Measurements from ENCODE around the gene NHLH1. TPM values are rescaled to one million over a fixed set of nuclear protein-coding genes. Genes with fewer than 3 reads are reported as not detected.

The NHLH1 gene
- total and polyA plus RNA-seq, 2 donors (not counting 3 experiments of a cell fraction or from before 2014, with no cell fraction given): 0.46 TPM

- Histone ChIP-seq H3K4me1 (ENCODE audit: control insufficient read depth, extremely low read depth, insufficient read depth, low read length) (no peaks in the 10 kb centered on the region), H3K4me2 (ENCODE audit: insufficient read depth, low read length) (no peak overlapping the region), H2AFZ (ENCODE audit: low read depth, low read length) (no peak overlapping the region), H3K9me1 (replicated peaks; ENCODE audit: control insufficient read depth, extremely low read depth, insufficient read depth, low read length) (no peaks in the 10 kb centered on the region), H3K9ac (replicated peaks; ENCODE audit: extremely low read depth, insufficient read depth, low read length) (no peak overlapping the region), H3K27ac (ENCODE audit: insufficient read depth, low read depth, low read length) (no peak overlapping the region), H3K36me3 (ENCODE audit: control insufficient read depth in 2 of 2, extremely low read depth in 1 of 2, insufficient read depth in 2 of 2, low read length in 2 of 2) (peaks cover 37 to 68% of the 10 kb centered on the region in 2 experiments), H3K9me3 (replicated peaks; ENCODE audit: control insufficient read depth, insufficient read depth, low read length) (no peaks in the 10 kb centered on the region), H4K20me1 (replicated peaks; ENCODE audit: control insufficient read depth, extremely low read depth, insufficient read depth, low read length) (no peaks in the 10 kb centered on the region), H3K27me3 (ENCODE audit: control insufficient read depth in 2 of 2, insufficient read depth in 2 of 2, low read length in 2 of 2) (no peaks in the 10 kb centered on the region), H3K79me2 (ENCODE audit: control insufficient read depth, insufficient read depth, low read length) (no peaks in the 10 kb centered on the region), H3K4me3 (replicated peaks in 1 of 3; ENCODE audit: insufficient read depth in 1 of 3, low read depth in 1 of 3, low read length in 3 of 3) (no peak overlapping the region)
- BruUV-seq (replicated peaks): no TSS peak
- ChIA-PET POLR2A (interaction anchor here (0.8 kb wide), 1 partner anchor 11 kb away, joined by 3 read pairs; no protein-coding TSS in a partner anchor), CTCF (interaction anchor here (1.0 to 8.9 kb wide), 6 partner anchors 9 to 68 kb away, joined by 3 to 100 read pairs (median 5); no protein-coding TSS in a partner anchor)
- TF ChIP-seq GATA2 (IDR thresholded peaks at IDR 0.05; ENCODE audit: insufficient read depth, insufficient read length, low read depth, low read length): no peak
- TF ChIP-seq EZH2 (IDR thresholded peaks at IDR 0.05; ENCODE audit: borderline replicate concordance, low read depth, low read length, severe bottlenecking): no peak
- no peak for TF ChIP-seq FOS (IDR thresholded peaks at IDR 0.05; ENCODE audit: borderline replicate concordance, insufficient read depth, low read length)
- no peak for TF ChIP-seq JUN (IDR thresholded peaks at IDR 0.05; ENCODE audit: borderline replicate concordance, insufficient read depth, insufficient read length, low read depth)
- no peak for TF ChIP-seq MAX (IDR thresholded peaks at IDR 0.05; ENCODE audit: insufficient read depth, insufficient read length)
- TF ChIP-seq, protein P1, sequence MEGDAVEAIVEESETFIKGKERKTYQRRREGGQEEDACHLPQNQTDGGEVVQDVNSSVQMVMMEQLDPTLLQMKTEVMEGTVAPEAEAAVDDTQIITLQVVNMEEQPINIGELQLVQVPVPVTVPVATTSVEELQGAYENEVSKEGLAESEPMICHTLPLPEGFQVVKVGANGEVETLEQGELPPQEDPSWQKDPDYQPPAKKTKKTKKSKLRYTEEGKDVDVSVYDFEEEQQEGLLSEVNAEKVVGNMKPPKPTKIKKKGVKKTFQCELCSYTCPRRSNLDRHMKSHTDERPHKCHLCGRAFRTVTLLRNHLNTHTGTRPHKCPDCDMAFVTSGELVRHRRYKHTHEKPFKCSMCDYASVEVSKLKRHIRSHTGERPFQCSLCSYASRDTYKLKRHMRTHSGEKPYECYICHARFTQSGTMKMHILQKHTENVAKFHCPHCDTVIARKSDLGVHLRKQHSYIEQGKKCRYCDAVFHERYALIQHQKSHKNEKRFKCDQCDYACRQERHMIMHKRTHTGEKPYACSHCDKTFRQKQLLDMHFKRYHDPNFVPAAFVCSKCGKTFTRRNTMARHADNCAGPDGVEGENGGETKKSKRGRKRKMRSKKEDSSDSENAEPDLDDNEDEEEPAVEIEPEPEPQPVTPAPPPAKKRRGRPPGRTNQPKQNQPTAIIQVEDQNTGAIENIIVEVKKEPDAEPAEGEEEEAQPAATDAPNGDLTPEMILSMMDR (IDR thresholded peaks at IDR 0.05; ENCODE audit: extremely low read depth in 1 of 2, insufficient read depth in 1 of 2, low read depth in 1 of 2, low read length in 2 of 2): no peak
- no peak for TF ChIP-seq POLR2AphosphoS5 (IDR thresholded peaks at IDR 0.05; ENCODE audit: insufficient read depth, low read depth, low read length)
- no peak for TF ChIP-seq POLR2A (IDR thresholded peaks at IDR 0.05; ENCODE audit: low read depth, low read length)
- TF ChIP-seq MYC (IDR thresholded peaks at IDR 0.05; ENCODE audit: low read depth, low read length): no peak
- dilution Hi-C loops (cut with MboI; ENCODE audit: extremely low pct_ligation_motif_present, low sequenced_read_pairs): no loop called here
- intact Hi-C loops (cut with micrococcal nuclease): no loop called here
- no peak for DNase-seq (ENCODE audit: low read depth, low spot score)
- FAIRE-seq: no peak
Measured at GRCh38 chr1:160353223-160353622, 13.6 kb upstream of the NHLH1 start.

Data from endothelial cell of umbilical vein (primary cell).